Putamen (tissue), 1 donor: ENCODE measurements around the gene GIMAP2.
"Not testable (repeated sequence)": the region's sequence is repeated elsewhere in the genome, so short reads cannot be mapped to it uniquely, and the experiment has no call there.

Experiments used
- DNase-seq: peaks from one replicate; pipeline ENCODE4 v3.0.0-alpha.2; 2016; ENCODE audit warnings: low spot score

Gene GIMAP2

DNA sequence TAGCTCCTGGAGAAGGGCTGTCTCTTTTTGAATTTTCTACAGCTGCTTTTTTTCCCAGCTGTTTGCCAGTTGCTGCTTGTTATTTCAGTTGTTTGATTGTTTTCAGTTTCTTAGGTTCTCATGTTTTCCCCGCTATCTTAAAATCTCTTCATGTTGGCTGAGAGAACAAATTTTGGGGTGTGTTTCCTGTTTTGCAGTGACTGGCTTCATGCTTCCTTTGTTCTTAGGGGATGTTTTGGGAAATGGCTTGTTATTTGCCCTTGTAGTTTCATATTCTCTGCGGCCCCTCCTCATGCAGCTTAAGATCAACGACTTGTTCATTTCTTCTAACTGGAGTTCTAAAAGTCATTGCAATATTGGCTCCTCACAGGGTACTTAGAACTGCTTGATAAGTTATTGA is 8.7 kb upstream of the GIMAP2 start:
- not testable (repeated sequence) for DNase-seq

DNA sequence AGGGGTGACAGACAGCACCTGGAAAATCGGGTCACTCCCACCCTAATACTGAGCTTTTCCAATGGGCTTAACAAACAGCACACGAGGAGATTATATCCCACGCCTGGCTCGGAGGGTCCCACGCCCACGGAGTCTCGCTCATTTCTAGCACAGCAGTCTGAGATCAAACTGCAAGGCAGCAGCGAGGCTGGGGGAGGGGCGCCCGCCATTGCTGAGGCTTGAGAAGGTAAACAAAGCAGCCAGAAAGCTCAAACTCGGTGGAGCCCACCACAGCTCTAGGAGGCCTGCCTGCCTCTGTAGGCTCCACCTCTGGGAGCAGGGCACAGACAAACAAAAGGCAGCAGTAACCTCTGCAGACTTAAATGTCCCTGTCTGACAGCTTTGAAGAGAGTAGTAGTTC is 6.9 kb upstream of the GIMAP2 start:
- DNase-seq: not testable (repeated sequence)

DNA sequence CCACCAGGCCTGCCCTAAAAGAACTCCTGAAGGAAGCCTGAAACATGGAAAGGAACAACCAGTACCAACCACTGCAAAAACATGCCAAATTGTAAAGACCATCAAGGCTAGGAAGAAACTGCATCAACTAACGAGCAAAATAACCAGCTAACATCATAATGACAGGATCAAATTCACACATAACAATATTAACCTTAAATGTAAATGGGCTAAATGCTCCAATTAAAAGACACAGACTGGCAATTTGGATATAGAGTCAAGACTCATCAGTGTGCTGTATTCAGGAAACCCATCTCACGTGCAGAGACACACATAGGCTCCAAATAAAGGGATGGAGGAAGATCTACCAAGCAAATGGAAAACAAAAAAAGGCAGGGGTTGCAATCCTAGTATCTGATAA is 5.1 kb upstream of the GIMAP2 start:
- not testable (repeated sequence) for DNase-seq

DNA sequence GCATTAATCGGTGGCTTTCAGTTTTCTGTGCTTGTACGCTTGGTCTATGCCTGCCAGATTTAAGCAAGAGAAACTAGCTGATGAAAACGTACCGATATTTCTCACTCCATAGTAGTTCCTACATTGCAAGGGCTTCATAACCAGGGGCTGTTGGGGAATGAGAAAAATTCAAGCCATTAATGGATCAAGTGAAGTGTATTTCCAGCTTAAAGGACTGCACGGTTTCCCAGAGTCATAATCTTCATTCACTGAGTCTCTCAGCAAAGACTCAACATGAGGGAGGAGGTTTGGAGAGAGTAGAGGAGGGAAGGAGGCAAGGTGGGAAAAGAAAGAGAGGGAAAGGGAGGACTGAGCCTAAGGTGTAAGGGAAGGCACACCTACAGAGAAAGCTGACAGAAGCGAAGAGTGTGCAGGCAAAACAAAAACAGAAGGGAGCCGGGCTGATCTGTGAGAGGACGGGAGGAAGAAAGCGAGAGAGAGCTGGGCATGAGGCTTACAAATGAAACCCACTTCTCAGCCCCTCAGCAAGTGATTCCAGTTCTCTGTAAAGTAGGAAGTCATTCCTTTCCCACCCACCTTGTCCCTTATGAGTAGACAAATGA is 625 bp downstream of the GIMAP2 start:
- DNase-seq: no peak

DNA sequence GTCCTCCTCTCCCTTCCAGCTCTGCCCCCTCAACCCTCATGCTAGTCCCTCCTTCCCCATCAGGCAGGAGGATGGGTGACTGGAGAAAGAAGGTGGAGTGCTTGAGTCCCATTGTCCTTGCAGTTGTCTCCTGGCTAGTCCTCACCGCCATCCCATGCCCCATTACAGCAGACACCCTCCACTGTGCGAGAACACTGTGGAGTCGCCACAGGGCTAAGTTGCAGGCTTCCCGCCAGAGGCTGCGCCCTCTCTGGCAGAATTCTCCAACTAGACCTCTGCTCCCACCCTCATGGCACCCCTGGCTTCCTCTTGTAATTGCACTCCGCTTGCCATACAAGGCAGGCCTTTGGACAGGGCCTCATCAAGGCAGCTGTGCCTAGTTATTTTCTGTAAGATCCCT is 3.1 kb downstream of the GIMAP2 start:
- no peak for DNase-seq

DNA sequence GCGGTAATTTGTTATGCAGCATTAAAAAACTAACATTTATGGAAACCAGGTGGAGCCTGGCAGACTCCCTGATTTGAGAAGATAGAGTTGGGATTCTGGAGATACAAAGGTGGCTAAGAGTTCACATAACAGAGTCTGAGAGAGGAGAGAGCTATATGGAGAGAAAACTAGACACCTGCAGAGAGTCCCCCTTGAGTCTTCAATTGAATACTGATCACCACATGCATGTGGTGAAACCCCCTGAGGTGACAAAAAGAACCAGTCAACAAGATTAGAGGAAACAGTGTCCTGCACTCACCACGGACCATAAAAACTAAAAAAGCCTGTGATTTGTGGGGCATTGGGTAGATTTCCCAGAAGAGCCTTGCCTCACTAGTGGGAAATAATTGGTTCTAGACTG is 10.1 kb downstream of the GIMAP2 start:
- DNase-seq: no peak

DNA sequence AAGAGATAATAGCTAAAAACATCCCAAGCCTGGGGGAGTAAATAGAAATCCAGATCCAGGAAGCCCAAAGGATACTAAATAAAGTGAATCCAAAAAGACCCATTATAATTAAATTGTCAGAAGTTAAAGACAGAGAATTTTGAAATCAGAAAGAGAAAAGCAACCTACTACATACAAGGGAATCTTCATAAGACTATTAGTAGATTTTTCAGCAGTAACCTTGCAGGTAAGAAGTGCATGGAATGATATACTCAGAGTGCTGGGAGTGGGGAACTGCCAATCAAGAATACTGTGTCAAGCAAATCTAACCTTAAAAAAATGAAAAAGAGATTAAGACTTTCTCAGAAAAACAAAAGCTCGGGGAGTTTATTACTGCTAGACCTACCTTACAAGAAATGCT is 17.7 kb downstream of the GIMAP2 start:
- no peak for DNase-seq

DNA sequence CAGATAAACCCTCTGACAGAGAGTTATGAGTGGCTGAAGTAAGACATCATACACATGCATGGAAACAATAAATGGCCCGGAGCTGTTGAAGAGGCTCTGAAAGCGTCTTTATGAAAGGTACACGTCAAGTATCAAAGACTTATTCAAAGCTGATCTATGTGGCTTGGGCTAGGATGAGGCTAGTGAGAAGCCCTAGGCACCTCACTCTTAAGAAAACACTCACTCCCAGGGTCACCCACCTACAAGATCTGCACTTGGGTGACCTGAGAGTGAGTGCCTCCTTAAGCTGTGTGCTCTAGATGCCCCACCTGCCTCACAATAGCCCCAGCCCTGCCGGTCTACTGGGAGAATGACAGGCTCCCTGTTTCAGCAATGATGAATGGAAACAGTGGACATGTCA is 29.8 kb downstream of the GIMAP2 start:
- DNase-seq: no peak

DNA sequence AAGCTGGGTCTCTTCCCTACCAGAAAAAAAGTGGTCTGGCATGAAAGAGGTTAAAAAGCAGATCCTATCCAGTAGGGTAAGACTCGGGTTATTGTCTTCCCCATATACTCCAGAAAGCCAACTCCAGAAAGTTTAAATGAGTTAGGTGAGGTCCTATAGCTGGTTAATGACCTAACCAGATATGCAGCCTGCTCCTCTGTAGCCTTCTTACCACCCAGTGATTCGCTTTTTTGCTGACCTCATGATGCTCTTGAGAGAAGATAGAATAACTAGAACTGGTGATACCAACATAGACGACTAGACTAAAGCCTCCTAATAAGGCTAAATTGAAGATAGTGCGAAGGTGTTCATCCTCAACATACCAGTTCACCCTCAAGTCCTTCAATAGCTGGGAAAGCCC is 30.2 kb downstream of the GIMAP2 start:
- no peak for DNase-seq

DNA sequence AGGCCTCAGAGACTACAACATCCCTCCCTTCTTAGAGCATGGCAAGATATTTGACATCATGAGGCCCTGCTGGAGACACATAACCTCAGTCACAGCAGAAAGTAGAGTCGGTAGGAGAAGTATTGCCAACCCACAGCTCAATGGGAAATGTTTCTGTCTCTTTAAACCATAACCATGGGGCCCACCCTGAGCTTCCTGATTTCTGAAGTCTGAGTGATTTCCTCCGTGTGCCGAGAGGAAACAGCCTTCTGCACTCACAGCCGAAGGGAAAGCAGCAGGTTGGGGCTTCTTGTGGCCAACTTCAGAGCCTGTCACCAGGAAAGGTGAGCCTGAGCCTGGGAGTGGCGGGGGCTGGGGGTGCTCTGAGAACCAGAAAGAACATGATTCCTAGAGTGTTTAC is 30.9 kb downstream of the GIMAP2 start, which contains the start of gene GIMAP1:
GIMAP1 (plus strand) TSS at position 246 of the 400 bp plus-strand sequence. CDS start 2,435 bp downstream, outside the sequence.
- no peak for DNase-seq

DNA sequence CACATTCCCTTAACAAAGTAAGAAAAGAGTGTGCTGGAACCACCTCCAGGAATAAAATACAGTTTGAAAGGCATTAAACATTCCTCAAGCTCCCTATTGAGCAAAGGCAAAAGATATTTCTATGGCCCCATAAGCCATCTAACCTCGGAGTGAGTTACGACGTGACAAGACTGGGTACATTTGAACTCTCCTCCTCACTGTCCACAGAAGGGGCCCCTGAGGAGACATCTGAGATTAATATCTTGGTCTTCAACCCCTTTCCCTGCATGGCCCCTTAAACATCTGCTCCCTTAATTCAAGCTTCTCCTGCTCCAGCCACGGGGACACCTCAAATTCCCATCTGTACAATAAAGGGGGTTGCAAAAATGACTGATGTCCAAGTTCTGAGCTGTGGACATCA is 31.4 kb downstream of the GIMAP2 start:
- DNase-seq: no peak

DNA sequence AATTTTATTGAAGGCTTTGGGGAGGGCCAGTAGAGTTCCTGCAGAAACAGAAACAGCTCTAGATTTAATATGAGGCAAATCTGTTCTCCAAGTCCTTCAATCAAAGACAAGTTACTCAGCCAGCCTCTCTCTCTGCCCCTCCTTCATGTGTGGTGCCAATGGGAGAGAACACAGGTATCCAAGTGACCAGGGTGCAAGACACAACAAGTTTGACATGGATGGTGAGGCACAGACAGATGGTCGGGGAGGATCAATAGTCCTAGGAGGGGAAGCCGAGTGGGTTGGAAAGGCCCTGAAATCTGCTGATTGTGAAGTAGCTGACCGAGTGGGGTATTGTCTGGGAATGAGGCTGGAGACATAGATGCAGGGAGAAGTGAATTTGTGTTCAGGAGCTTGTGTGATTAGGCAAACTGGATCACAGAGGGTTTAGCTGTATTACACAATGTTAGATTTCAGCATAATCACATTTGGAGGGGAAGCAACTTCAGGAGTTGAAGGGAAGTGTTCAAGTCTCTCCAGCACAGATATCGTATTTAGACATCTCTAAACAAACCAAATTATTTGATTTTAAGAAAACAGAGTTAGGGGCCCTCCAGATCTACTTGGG is 32.4 kb downstream of the GIMAP2 start:
- DNase-seq: no peak

DNA sequence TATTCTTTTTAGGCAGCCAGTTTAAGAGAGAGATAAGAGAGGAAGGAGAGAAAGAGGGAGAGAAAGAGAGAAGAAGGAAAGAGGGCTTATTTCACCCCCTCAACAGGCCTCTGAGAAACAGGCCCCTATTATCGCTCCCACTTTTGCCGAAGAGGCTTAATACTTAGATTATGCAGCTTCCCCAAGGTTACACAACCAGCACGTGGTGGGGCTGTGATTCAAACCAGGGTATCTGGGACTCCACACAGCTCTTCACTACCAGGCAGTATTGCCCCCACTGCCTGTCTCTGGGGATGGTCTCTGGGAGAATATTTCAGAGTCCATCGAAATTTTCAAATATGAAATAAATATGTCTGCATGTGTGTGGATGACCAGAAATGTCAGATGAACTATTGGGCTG is 33.9 kb downstream of the GIMAP2 start:
- DNase-seq: no peak

DNA sequence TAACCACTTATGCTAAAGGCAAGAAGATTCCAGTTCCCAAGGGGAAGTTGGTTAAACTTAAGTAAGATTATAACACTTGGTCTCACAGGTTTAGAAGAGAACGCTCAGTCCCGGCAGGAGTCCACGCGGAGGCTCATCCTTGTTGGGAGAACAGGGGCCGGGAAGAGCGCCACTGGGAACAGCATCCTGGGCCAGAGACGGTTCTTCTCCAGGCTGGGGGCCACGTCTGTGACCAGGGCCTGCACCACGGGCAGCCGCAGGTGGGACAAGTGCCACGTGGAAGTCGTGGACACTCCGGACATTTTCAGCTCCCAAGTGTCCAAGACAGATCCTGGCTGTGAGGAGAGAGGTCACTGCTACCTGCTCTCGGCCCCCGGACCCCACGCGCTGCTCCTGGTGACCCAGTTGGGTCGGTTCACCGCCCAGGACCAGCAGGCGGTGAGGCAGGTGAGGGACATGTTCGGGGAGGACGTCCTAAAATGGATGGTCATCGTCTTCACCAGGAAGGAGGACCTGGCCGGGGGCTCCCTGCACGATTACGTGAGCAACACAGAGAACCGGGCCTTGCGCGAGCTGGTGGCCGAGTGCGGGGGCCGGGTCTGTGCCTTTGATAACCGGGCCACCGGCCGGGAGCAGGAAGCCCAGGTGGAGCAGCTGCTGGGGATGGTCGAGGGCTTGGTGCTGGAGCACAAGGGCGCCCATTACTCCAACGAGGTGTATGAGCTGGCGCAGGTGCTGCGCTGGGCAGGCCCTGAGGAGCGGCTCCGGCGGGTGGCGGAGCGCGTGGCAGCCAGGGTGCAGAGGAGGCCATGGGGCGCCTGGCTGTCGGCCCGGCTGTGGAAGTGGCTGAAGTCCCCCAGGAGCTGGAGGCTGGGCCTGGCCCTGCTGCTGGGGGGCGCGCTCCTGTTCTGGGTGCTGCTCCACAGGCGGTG is 34.7 kb downstream of the GIMAP2 start:
- DNase-seq: no peak

DNA sequence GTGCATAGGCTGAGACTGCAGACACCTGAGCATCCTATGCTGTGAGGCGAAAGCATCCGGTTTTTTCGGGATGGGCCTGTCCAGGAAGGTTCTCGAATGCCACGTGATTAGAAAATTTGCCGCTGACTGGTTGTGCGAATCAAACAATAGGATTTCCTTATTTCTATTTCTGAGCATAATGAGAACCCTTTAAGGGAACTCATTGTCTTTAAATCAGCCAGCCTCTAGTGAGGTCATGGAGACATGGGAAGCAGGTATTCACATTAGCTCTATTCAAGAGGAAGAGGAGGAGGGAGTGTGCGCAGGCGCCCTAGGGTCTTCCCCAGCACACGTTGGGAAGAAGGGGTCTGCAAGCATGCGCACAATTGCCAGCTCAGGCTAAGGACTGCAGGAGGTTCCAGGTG is 36.5 kb downstream of the GIMAP2 start:
- DNase-seq: no peak

DNA sequence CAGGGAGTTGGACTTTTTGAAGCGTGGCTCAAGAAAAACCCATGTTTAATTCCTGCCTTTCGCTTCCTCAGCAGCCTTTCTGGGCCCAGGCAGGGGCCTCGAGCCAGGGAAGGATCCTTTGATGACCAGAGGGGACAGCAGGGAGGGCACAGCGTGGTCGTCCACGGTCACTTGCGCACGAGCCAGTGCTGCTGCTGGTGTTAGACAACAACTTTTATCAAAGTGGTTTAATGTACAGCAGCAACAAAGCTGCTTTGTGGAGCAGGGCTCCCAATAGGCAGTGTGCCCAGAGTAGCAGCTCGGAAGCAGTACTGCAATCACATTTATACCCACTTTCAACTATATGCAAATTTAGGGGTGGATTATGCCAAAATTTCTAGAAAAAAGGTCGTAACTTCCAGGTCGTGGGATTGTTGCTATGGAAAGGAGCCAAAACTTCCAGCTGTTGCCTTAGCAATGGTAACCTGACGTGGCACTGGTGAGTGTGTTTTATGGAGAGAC is 37.0 kb downstream of the GIMAP2 start:
- no peak for DNase-seq

DNA sequence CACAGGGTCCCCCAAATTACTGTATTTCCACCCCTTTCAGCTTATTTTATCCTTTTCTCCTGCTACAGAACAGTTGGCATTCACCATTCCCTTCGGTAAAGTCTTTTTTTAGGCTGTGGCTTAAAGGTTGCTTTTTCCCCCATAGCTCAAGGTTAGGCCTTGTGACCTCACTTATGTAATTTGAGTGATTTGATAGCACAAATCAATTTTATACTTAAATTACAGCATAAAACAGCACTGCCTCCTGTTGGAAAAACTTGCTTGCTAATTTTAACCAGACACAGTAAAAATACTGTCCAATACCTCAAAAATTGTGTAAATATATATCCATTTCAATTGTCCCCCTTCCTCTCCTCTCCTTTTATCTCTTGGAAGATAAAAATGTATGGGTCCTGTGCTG is 38.0 kb downstream of the GIMAP2 start:
- DNase-seq: no peak

DNA sequence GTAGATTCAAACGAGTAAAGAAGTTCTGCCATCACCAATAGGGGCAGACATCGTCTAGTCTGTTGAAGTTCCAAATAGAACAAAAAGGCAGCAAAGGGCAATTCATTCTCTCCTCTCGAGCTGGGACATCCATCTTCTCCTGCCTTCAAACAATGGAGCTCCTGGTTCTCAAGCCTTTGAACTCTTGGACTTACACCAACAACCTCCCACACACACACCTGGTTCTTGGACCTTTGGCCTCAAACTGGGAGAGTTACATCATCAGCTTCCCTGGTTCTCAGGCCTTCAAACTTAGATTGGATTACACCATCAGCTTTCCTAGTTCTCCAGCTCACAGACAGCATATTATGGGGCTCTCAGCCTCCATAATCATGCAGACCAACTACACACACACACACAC is 41.9 kb downstream of the GIMAP2 start:
- no peak for DNase-seq

DNA sequence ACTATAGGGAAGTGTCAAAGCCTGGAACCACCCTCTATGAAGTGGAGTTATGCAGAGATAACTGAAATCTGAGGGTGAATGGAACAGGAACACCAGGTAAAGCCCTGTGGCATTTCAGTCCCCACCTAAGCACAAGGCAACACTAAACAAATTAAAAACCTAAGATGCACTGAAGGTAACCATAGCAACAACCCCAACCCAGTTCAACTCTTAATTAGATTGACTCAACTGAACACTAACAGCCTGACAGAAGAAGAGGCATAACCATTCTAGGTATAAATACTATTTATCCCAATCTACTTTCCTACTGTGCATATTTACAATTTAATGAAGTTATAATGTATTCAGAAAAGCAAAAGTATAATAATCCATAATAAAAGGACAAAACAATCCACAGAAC is 42.5 kb downstream of the GIMAP2 start:
- DNase-seq: no peak

DNA sequence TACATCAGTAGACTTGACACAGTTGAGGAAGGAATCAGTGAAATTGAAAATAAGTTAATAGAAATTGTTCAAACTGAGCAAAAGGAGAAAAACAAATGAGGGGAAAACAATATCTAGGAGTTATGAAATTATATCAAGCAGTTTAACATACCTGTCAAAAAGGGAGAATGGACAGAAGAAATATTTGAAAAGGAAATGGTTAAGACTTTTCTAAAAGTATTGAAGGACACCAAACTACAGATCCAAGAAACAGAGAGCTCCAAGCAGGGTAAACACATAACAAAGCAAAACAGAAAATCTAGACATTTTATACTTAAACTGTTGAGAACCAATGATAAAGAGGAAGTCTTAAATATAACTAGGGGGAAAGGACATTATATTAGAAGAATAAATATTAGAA is 43.1 kb downstream of the GIMAP2 start:
- no peak for DNase-seq

DNA sequence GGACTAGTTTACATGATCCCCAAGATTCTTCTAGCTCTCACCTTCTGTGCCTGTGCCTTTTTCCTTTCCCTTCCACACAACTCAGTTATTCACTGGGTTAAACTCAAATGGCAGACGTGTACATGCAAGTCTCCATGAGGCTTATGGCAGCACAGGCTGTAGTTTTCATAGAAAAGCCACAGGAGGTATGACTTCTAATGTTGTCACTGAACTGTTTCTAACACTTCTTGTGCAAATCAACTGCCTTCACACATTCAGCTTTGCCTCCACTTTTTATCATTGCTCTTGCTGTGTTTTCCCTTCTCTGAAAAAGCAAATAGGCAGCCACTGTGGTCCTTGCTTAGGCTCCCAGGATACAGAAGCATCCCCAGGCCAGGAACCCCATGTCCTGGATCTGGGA is 46.4 kb downstream of the GIMAP2 start:
- no peak for DNase-seq

DNA sequence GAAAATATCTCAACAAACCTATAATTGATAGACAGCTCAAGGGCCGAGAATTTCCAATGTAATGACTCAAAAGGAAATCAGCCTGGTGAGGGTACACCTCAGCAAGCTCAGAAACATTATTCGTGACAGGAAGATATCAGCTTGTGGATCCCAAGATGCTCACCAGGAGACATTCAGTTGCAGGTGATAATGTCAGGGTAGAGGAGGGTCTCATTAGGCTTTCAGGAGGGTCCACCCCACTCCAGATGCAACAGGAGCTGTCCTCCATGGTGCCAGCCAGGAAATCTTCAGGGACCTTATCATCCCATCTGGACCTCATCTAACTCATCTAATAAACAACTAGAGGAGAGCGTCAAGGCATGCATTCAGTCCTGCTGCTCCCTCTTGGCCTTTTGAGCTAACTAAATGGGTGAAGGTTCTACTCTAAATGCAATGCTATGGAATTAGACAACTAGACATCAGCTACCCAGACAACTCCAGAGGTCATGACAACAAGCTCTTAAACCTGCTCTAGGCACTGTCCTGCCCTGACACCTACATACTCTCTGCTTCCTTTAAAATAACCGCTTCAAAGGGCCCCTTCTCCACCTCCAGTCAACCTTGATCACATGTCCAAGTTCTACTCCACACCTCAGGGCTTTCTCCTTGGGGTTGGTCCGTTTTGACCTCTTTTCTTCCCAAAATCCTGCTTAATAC is 47.4 kb downstream of the GIMAP2 start:
- DNase-seq: no peak
